Measurements from ENCODE around the gene TTC28. TPM values are rescaled to one million over a fixed set of nuclear protein-coding genes. Genes with fewer than 3 reads are reported as not detected.

Gene TTC28
- total and polyA plus RNA-seq, 10 of the 15 experiments (the other 5 are each of a cell fraction or from before 2014, with no cell fraction given) = 0.15 to 8.4 (median 1.4) TPM

GRCh38 chr22:28237783-28238182 is 441.9 kb downstream of the TTC28 start:
- BruUV-seq (replicated peaks) = no TSS peak
- Histone ChIP-seq H2AFZ (ENCODE audit: control insufficient read depth, low read depth, low read length) (no peak overlapping the region), H3K4me2 (ENCODE audit: control insufficient read depth, insufficient read depth) (no peak overlapping the region), H3K79me2 (ENCODE audit: control insufficient read depth, insufficient read depth, low read length) (no peaks in the 10 kb centered on the region), H3K9me3 (replicated peaks; ENCODE audit: control insufficient read depth, insufficient read depth, low read length) (no peaks in the 10 kb centered on the region), H3K36me3 (ENCODE audit: control insufficient read depth in 2 of 2, insufficient read depth in 2 of 2, low read length in 1 of 2) (no peaks in the 10 kb centered on the region), H3K4me1 (ENCODE audit: control insufficient read depth, insufficient read depth, low read length) (no peaks in the 10 kb centered on the region), H4K20me1 (ENCODE audit: control insufficient read depth, insufficient read depth) (no peaks in the 10 kb centered on the region), H3K27me3 (replicated peaks in 1 of 2; ENCODE audit: control insufficient read depth in 2 of 2, insufficient read depth in 2 of 2, low read length in 1 of 2) (no peaks in the 10 kb centered on the region), H3K9ac (ENCODE audit: control insufficient read depth, insufficient read depth, low read length) (no peak overlapping the region), H3K4me3 (no peak overlapping the region), H3K27ac (ENCODE audit: control insufficient read depth, insufficient read depth) (no peak overlapping the region)
- ATAC-seq = no peak
- intact Hi-C loops (cut with micrococcal nuclease; ENCODE audit: unreplicated experiment) (no loop called here), in situ Hi-C loops (cut with MboI) (no loop called here)
- CTCF ChIA-PET = no interaction called here
- no peak for DNase-seq (ENCODE audit: low read depth, low spot score)
- TF ChIP-seq PAX5 (IDR thresholded peaks at IDR 0.05; ENCODE audit: borderline replicate concordance, low read depth, low read length) = no peak
- no peak for TF ChIP-seq CHD1 (IDR thresholded peaks at IDR 0.05; ENCODE audit: low read depth, low read length)
- TF ChIP-seq ZNF217 (IDR thresholded peaks at IDR 0.05) = no peak
- no peak for TF ChIP-seq PBX3 (IDR thresholded peaks at IDR 0.05; ENCODE audit: insufficient replicate concordance, low read depth, low read length)
- WGBS (ENCODE audit: insufficient coverage, insufficient replicate concordance, low lambda C conversion rate, missing lambda C conversion rate) = 2% methylated on average over 2 of the region's 2 CpGs
- POLR2A ChIA-PET = no interaction called here
- RAD21 ChIA-PET (ENCODE audit: unreplicated experiment) = no interaction called here
- no peak for FAIRE-seq
- SMC1A ChIA-PET (ENCODE audit: uncharacterized antibody, unreplicated experiment) = no interaction called here

GRCh38 chr22:28237112-28237511 is 442.5 kb downstream of the TTC28 start:
- Histone ChIP-seq H3K36me3 (ENCODE audit: control insufficient read depth in 2 of 2, insufficient read depth in 2 of 2, low read length in 1 of 2) (no peaks in the 10 kb centered on the region), H3K27ac (ENCODE audit: control insufficient read depth, insufficient read depth) (no peak overlapping the region), H3K4me3 (no peak overlapping the region), H3K4me2 (ENCODE audit: control insufficient read depth, insufficient read depth) (no peak overlapping the region), H3K9ac (ENCODE audit: control insufficient read depth, insufficient read depth, low read length) (no peak overlapping the region), H4K20me1 (ENCODE audit: control insufficient read depth, insufficient read depth) (no peaks in the 10 kb centered on the region), H3K27me3 (replicated peaks in 1 of 2; ENCODE audit: control insufficient read depth in 2 of 2, insufficient read depth in 2 of 2, low read length in 1 of 2) (no peaks in the 10 kb centered on the region; a peak in 1 of 4 replicates), H3K4me1 (ENCODE audit: control insufficient read depth, insufficient read depth, low read length) (no peaks in the 10 kb centered on the region), H3K9me3 (replicated peaks; ENCODE audit: control insufficient read depth, insufficient read depth, low read length) (no peaks in the 10 kb centered on the region), H2AFZ (ENCODE audit: control insufficient read depth, low read depth, low read length) (no peak overlapping the region), H3K79me2 (ENCODE audit: control insufficient read depth, insufficient read depth, low read length) (no peaks in the 10 kb centered on the region)
- intact Hi-C loops (cut with micrococcal nuclease; ENCODE audit: unreplicated experiment) = no loop called here
- RAD21 ChIA-PET (ENCODE audit: unreplicated experiment) = no interaction called here
- DNase-seq (ENCODE audit: low read depth, low spot score) (no peak), ATAC-seq (no peak), FAIRE-seq (no peak)
- POLR2A ChIA-PET = no interaction called here
- CTCF ChIA-PET = no interaction called here
- 5% methylated on average over 4 of the region's 4 CpGs for WGBS (ENCODE audit: insufficient coverage, insufficient replicate concordance, low lambda C conversion rate, missing lambda C conversion rate)
- SMC1A ChIA-PET (ENCODE audit: uncharacterized antibody, unreplicated experiment) = no interaction called here
- BruUV-seq (replicated peaks) = no TSS peak
- in situ Hi-C loops (cut with MboI) = no loop called here
- TF ChIP-seq BCL11A (IDR thresholded peaks at IDR 0.05; ENCODE audit: low read depth, low read length) = no peak
- TF ChIP-seq, protein P1, sequence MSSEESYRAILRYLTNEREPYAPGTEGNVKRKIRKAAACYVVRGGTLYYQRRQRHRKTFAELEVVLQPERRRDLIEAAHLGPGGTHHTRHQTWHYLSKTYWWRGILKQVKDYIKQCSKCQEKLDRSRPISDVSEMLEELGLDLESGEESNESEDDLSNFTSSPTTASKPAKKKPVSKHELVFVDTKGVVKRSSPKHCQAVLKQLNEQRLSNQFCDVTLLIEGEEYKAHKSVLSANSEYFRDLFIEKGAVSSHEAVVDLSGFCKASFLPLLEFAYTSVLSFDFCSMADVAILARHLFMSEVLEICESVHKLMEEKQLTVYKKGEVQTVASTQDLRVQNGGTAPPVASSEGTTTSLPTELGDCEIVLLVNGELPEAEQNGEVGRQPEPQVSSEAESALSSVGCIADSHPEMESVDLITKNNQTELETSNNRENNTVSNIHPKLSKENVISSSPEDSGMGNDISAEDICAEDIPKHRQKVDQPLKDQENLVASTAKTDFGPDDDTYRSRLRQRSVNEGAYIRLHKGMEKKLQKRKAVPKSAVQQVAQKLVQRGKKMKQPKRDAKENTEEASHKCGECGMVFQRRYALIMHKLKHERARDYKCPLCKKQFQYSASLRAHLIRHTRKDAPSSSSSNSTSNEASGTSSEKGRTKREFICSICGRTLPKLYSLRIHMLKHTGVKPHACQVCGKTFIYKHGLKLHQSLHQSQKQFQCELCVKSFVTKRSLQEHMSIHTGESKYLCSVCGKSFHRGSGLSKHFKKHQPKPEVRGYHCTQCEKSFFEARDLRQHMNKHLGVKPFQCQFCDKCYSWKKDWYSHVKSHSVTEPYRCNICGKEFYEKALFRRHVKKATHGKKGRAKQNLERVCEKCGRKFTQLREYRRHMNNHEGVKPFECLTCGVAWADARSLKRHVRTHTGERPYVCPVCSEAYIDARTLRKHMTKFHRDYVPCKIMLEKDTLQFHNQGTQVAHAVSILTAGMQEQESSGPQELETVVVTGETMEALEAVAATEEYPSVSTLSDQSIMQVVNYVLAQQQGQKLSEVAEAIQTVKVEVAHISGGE (CRISPR knock-in tag; IDR thresholded peaks at IDR 0.05) = no peak
- TF ChIP-seq, protein P2, sequence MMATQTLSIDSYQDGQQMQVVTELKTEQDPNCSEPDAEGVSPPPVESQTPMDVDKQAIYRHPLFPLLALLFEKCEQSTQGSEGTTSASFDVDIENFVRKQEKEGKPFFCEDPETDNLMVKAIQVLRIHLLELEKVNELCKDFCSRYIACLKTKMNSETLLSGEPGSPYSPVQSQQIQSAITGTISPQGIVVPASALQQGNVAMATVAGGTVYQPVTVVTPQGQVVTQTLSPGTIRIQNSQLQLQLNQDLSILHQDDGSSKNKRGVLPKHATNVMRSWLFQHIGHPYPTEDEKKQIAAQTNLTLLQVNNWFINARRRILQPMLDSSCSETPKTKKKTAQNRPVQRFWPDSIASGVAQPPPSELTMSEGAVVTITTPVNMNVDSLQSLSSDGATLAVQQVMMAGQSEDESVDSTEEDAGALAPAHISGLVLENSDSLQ (IDR thresholded peaks at IDR 0.05) = no peak
- TF ChIP-seq RAD51 (IDR thresholded peaks at IDR 0.05) = no peak
- no peak for TF ChIP-seq CBFB (IDR thresholded peaks at IDR 0.05; ENCODE audit: low read depth)
- no peak for TF ChIP-seq PAX8 (IDR thresholded peaks at IDR 0.05)
- no peak for TF ChIP-seq SKIL (IDR thresholded peaks at IDR 0.05; ENCODE audit: low read depth, poor library complexity, severe bottlenecking)

Measured in GM12878 (cell line).